HG03342 (cell line): ENCODE results near the gene RAD52.

Experiments used
- ATAC-seq: cut with Tn5 transposase; IDR thresholded peaks from one replicate; pipeline ENCODE4 v1.9.1; 2021; ENCODE audit warnings: mild to moderate bottlenecking, moderate library complexity; ENCODE audit not compliant: unreplicated experiment

RAD52 gene

DNA sequence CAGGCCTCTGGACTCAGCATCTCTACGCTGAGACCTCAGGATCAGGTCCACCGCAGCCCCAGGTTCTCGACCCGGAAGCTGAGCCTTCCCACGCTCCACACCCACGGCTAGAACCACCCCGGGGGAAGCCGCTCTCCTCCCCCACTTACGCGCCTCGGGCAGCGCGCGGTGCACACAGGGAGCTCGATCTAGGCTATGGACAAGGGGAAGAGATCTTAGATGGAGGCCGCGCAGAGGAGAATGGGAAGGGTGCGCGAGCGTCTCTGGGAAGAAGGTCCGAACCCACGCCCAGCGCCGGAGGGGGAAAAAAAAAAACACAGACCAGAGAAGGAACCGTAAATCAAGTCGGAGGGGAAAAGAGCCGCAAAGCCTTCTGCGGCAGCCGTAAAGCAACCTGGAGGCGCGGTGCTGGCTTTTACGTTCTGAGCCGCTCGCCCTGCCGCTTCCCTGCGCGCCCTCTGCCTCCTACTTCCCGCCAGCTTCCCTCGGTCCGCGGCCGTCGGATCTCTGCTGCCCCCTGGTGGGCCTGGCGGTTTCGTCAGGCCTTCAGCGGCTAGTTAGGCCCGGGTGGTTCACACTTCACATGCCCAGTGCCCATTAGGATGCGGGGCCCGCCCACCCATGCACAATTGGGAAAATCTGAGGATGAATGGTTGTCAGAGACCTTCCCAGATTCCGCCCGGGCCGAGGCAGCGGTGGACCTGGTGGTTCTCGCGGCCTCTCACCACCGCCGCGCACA lies at the start of gene RAD52:
Gene RAD52, minus strand, starts transcription at position 242 of the 739 bp plus-strand sequence. CDS start 16,636 bp downstream, outside the sequence.
- ATAC-seq = peak; percentile 83

- ATAC-seq = peak; percentile 65
Observed at GRCh38 chr12:998020-998874, 48.8 kb upstream of the RAD52 start.

- no peak for ATAC-seq
Observed at GRCh38 chr12:997505-997904, 48.0 kb upstream of the RAD52 start.

GRCh38 chr12:996881-997280 lies 47.4 kb upstream of the RAD52 start:
- no peak for ATAC-seq

DNA sequence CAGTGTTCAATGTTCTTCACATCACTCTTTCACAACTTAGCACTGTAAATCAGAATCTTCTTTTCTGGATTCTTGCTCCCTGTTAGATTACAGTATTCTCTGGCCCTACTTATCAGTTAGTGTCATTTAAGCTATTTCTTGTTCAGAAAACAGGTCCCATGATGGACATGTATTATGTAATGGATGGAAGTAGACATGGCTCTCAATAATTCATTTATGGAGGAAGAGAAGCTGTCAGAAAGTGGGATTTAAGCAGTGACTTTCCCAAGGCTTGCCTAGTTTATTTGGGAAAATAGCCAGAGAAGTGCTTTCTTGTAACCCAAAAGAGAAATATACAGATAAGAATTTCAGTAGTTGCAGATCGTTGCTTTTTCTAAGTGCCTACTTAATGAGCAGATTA lies 43.2 kb upstream of the RAD52 start:
- no peak for ATAC-seq

DNA sequence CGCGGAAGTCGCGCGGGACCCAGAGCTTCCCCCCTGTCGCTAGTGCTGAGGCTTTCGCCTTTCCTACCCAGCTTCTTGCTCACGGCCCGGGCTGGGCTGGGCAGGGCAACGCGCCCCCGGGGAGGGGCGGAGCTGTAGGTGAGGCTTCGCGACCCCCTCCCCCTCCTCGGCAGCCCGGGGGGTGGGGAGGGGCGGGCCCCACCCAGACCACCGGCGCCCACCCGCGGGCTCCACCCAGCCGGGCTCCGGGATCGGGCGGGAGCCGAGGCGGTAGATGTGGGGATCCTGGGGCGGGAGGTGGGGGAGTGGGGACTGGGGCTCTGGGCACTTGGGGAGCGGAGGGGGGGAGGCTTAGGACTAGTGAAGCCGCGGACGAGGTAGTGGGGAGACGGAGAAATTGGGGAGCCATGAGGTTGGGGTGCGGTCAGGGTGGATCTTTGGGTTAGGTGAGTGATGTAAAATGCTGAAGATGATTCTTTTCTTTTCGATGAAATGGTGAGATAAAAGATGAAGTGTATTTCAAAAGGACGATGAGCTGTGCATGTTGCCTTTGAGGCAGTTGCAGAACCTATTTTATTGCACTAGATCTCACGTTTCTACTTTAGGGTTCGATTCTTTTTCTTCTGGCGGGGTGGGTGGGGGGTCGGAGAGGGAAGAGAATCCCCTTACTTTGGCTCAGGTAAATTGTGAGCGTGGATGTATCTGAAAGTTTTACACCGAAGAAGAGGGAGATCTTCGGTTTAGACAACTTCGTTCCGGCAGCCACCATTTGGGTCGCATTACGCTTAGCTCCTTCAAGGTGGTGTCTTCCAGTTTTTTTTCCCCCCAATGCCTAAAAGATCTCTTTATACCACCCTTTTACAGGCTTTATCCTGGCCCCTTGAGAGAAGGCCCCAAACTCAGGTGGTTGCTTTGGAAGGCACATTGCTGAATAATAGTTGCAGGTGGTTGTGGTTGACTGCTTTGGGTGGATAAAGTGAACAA lies 42.1 kb upstream of the RAD52 start:
- ATAC-seq = peak; percentile 56

DNA sequence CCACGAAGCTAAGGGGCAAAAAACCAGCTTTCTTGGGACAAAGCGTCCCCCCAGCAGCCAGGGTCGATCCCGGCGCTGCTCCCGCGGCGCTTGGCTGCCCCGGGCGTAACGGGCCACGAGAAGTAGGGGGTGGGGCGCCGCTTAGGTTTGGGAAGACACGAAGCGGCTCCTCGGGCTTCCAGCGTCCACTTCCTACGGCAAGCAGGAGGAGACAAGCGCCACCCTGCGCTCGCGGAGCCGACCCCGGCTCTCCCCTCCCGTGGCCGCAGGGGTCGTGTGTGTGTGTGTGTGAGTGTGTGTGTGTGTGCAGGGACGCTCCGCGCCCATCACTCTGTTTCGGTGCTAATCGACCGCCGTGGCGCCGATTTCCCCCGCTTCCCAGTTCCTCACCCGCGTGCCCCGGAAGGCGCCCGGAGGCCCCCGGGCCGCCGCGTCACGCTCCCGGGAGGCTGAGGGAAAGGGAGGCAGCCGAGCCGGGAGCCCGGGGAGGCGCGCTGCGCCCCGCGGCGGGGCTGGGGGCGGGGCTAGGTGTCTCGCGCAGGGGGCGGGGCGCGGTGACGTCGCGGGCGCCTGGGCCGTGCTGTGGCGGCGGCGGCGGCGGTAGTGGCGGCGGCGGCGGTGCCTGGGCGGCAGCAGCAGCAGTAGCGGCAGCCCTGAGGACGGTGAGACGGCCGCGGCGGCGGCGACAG lies 41.3 kb upstream of the RAD52 start, which contains the start of gene ERC1:
Gene ERC1, plus strand, starts transcription at position 563 of the 689 bp plus-strand sequence. CDS start 36,681 bp downstream, outside the sequence.
- peak; percentile 75 for ATAC-seq

- ATAC-seq = peak; percentile 14
Observed at GRCh38 chr12:989751-990660, 40.5 kb upstream of the RAD52 start.

GRCh38 chr12:989051-989450 lies 39.6 kb upstream of the RAD52 start:
- ATAC-seq = no peak

DNA sequence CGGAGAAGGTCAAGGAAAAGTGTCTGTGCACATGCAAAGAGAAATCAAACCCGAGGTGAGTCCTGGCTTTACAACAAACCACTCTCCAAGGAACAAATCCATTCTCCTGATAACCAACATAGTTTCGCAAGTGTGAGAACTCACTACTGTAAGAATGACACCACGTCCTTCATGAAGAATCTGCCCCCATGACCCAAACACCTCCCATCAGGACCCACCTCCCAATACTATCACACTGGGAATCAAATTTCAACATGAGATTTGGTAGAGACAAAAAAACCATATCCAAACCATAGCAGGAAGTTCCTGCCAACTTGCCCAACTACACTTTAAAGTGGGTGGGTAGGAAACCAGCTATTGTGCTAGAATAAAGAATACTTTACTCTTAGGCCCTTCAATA lies 39.2 kb upstream of the RAD52 start:
- no peak for ATAC-seq

DNA sequence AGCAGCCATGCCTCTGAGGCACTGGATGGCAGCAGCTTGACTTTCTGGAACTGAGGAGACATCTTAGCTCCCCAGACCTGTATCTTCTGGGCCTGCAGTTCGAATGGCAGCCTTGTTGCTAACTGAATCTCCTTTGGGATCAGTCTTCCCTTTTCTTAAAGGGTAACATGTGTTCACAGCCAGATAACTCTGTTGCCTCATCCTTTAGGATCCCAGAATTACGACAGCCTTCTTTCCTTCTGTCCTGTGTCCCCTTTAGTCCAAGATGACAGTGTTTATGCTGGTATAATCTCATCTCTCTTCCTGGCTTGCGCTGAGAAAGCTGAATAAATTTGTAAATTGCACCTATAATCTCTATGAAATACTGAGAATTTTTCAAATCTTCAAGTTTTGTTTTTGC lies 32.5 kb upstream of the RAD52 start:
- no peak for ATAC-seq

- ATAC-seq = no peak
Observed at GRCh38 chr12:981176-981828, 31.8 kb upstream of the RAD52 start.

- ATAC-seq = no peak
Observed at GRCh38 chr12:979349-979748, 29.9 kb upstream of the RAD52 start.

DNA sequence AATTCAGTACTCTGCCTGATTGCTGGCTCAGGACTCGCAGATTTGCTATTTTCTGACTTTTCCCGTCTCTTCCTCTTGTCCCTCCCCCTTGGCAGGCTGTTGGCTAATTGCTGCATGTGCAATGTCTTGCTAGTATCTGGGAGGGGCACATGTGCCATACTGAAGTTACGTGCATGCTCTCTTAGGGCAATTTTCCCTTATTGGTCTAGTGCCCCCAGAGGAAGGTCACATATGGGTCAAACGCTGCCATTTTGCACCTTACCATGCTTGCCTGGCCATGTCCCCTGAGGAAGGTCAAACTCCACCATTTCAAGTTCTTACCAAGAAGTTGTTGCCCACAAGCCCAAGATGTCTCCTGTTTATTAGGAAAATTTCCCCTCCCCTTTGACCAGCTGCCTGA lies 27.7 kb upstream of the RAD52 start:
- ATAC-seq = no peak

DNA sequence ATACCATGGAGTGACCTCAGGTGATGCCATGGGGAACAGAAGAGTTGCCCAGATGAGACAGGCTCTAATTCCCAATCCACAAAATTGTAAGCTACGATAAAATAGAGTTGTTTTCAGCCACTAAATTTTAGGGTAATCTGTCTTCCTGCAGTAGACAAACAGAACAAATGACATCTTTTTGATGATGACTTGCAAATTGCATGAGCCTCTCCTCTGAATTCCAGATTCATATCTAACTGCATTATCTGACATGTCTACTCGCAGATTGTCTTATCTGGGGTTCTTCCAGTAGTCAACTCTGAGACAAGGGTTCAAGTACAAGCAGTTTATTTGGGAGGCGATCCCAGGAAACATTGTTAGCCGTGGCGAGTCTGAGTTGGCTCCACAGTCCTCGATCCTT lies 27.1 kb upstream of the RAD52 start:
- ATAC-seq = no peak

DNA sequence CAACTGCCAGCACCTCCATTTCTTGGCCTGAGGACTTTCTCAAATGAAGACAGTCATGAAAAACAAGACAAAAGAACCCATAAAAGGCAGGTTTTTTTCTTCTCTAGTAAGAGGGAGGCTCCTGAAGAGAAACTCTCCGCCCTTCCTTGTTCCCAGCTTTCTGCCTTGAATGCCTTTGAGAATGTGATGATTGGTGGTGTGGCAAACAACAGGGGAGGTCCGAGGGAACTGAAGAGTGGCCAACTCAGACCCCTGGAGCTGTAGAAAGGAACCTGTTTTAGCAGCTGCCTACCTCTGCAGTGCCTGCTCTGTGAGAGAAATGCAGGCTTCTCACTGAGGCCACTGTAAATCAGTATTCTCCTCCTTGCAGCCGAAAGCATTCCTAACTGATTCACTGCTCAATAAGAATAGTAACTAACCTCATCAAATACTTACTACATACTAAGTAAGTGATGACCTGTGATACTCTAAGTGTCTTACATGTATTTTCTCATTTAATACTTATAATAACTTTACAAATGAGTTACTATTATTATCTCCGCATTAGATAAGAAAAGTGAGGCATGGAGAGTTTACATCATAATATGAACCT lies 24.9 kb upstream of the RAD52 start:
- no peak for ATAC-seq

DNA sequence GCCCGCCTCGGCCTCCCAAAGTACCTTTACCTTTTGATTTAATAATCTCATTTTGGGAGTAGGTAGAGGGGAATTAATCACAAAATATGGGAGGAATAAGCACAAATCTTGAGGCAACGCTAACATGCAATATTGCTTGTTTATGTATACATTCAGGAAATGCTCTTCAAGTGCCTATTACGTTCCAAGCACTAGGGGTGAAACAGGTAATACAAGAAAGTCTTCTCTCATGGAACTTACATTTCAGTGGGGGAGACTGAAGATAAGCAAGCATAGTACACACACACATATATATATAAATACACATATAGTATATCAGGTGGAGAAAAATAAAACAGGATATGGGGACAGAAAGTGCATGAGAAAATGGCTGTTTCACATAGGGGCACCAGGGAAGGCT lies 22.5 kb upstream of the RAD52 start:
- no peak for ATAC-seq

GRCh38 chr12:969821-970220 lies 20.3 kb upstream of the RAD52 start:
- ATAC-seq = no peak
